NCI-H82 treated with DMSO at 0.1 percent for 48 hours (cell line): ENCODE measurements around the gene HNRNPUL1.
A peak's percentile ranks its signal among the peaks of the same experiment; 100 is the strongest.

Source experiments
- DNase-seq: peaks from one replicate; lab custom pipeline; 2025; ENCODE audit not compliant: unreplicated experiment; lab: John Stamatoyannopoulos, UW

The HNRNPUL1 gene

DNA sequence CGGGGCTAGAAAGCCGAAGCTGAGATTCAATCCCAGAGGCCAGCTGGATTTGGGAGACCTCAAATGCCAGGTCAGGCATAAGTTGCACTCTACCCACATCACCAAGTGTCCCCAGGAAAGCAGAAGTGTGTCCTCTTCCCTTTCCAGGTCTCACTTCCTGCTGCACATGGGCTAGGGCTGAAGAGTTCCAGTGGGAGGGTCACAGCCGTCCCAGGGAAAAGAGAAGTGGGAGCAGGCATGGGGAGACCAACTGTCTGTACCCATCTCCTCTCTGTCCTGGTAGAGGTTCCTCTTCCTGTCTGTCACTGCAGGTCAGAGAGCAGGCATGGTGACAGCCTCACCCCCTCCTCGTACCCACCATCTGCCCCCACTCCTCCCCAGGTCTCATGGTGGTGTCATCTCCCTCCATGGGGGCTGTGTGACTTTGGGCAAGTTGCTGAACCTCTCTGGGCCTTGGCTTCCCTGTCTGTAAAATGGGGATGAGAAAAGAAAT is 30.4 kb upstream of the HNRNPUL1 start:
- DNase-seq, result no peak

DNA sequence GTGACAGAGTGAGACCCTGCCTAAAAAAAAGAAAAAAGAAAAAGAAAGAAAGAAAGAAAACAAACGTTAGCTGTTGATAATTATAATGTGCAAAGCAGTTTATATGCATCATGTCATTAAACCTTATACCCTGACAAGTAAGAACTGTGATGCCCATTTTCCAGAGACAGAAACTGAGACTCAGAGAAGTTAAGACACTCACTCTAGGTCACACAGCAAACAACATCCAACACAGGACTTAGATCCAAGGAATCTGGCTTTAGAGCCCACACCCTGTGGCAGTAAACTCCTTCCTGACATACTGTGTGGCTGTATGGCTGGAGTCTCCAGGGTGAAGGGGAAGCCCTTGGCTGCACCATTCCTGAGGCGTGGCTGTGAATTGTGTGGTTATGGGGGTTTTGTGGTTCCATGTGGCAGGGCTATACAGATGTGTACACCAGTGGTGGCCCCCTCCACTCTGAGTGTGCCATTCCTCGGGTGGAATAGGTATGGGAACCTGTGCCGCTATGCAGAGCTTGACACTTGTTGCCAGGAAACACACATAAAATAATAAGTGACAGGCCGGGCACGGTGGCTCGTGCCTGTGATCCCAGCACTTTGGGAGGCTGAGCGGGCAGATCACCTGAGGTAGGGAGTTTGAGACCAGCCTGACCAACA is 29.5 kb upstream of the HNRNPUL1 start:
- DNase-seq, result no peak

DNA sequence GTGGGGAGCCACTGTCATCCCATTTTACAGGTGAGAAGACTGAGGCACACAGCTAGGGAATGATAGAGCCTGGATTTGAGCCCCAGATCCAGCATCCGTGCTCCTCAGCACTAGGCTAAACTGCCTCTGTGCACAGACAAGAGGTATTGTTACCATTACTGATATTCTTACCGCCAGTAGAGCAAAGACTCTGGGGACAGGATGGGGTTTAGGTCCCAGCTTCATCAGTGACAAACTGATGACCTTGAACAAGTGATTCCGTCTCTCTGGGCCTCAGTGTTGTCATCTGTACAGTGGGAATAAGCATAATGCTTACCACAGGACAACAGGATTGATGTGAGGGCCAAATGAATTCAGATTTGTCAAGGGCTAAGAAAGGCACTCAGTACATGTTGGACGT is 28.7 kb upstream of the HNRNPUL1 start:
- no peak for DNase-seq

DNA sequence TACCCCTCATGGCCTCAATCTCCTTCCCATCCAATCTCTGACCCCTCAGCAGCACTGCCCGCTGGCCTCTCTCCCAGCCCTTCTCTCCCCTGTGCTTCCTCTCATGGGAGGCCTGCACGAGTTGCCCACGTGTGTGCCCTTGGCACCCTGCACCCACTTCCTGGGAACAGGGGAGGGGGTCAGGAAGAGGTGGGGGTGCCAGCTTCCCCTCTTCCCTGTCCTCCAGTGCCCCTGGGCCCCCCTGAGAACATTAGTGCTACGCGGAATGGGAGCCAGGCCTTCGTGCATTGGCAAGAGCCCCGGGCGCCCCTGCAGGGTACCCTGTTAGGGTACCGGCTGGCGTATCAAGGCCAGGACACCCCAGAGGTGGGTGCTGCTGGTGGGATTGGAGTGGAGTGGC is 25.9 kb upstream of the HNRNPUL1 start:
- no peak for DNase-seq

DNA sequence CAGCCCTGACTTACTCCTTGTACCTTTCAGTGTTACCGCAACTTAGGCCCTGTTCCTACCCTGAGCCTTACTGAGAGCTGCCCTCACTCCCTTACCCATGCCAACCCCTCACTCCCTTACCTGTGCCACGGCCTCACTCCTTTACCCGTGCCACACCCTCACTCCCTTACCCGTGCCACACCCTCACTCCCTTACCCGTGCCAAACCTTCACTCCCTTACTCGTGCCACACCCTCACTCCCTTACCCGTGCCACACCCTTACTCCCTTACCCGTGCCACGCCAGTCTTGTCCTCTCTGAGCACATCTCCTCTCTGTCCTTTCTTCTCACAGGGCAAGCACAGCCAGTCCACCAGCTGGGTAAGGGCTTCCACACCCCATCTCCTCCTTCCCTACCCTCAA is 24.8 kb upstream of the HNRNPUL1 start:
- no peak for DNase-seq

DNA sequence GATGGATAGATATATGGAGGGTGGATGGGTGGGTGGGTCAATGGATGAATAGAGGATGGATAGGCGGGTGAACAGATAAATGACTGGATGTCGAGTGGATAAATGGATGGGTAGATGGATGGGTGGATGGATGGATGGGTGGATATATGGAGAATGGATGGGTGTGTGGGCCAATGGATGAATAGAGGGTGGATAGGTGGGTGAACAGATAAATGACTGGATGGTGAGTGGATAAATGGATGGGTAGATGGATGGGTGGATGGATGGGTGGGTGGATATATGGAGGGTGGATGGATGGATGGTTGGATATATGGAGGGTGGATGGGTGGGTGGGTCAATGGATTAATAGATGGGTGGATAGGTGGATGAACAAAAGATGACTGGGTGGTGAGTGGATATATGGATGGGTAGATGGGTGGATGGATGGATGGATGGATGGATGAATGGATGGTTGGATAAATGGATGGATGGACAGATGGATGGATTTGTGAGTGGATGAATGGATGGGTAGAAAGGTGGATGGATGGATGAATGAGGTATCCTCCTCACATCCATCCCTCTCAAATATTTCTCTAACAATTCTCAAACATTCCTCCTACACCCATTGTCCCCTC is 24.1 kb upstream of the HNRNPUL1 start:
- no peak for DNase-seq

DNA sequence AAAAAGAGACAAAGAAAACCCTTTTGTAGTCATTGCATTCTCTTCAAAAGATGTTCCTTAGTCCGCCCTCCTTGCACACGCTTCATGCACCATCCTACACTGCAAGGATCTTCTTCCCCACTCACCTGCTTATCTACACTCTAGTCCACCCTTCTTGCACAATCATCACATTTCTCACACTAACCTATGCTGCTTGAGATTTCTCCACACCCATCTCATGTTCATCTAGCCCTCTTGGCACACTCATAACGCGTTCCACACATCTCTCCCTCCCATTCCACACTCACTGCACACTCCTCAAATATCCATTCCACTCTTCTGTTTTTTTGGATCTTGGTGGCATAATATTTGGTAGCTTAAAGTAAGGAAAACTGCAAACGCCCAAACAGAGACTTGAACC is 22.3 kb upstream of the HNRNPUL1 start:
- DNase-seq, result no peak

DNA sequence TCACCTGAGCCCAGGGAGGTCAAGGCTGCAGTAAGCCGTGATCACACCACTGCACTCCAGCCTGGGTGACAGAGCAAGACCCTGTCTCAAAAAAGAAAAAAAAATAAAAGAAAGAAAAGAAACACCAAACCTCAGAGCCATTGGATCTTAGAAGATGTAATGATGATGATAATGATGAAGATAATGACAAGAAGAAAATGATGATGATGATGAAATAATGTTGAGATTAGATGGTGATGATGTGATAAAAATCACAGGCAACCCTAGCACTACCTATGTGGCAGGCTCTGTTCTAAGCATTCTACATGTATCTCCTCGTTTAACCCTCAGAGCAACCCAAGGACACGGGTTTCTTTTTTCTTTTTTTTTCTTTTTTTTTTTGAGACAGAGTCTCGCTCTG is 20.1 kb upstream of the HNRNPUL1 start:
- DNase-seq, result no peak

DNA sequence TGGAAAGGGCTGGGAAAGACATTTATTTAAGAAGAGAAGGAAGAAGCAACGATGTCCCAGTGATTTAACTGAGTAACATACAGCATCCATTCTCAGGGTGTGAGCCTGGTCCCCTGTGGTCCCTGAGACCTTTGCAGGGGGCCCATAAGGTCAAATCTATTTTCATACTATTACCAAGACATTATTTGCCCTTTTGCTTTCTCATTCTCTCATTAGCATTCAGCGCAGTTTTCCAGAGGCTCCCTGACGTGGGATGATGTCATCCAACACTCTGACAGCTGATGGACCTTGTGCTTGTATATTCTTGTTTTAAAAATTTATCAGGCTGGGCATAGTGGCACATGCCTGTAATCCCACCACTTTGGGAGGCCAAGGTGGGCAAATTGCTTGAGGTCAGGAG is 18.3 kb upstream of the HNRNPUL1 start:
- no peak for DNase-seq

DNA sequence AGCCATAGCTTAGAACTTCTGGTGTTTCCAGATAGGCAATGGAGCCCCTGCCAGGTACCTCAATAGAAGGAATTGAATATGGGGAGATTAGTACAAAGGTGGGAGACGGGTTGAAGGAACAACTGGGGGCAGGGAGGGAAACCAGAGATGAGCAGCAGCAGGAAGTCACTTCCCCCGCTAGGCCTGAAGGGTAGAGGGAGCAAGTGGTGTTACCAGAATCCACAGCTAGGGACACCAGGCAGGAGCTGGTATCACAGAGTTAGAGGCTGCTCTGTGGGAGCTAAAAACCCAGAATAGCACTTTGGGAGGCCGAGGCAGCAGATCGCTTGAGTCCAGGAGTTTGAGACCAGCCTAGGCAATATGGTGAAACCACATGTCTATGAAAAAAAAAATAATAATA is 15.3 kb upstream of the HNRNPUL1 start:
- DNase-seq, result no peak

DNA sequence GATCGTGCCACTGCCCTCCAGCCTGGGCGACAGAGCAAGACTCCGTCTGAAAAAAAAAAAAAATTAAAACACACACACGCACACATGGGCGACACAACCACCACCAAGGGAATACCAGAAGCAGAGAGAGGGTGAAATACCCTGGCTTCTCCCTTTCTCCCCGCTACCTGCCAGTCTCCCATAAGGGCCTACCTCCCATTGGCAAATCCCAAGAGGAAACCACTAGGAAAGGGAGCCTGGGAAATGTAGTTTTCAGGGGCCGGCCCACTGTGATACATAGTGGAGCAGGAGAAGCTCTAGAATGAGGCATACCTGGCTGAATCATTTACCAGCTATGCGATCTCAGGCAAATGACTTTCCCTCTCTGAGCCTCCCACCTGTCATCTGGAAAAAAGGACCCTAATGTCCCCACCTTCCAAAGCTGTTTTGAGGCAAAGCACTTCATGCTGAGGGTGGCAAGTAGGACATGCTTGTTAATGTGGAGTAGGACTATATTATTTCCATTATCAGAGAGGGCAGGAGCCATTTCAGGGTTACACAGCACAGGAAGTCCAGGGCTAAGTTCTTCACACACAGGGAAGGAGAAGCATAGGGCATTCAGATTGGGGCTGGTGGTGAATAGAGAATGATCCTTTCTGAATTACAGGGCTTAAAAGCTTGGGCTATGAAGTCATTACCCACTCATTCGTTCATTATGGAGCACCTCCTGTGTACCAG is 14.3 kb upstream of the HNRNPUL1 start:
- DNase-seq, result no peak

DNA sequence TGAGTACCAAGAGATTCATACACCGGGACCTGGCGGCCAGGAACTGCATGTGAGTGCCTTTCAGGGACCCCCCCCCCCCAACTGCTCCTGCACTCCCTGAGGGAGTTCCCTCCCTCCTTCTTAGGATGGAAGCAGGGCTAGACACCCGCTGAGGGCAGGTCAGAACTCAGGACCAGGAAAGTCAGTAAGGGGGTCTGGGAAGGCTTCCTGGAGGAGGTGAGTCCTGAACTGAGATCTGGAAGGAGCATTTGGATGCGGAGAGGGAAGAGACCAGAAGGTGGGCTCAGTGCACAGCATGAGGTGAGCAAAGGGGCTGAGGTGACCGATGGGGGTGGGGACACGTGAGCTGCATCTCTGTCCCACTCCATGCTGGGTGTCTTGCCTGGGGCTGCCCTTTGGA is 10.5 kb upstream of the HNRNPUL1 start:
- DNase-seq, result no peak

DNA sequence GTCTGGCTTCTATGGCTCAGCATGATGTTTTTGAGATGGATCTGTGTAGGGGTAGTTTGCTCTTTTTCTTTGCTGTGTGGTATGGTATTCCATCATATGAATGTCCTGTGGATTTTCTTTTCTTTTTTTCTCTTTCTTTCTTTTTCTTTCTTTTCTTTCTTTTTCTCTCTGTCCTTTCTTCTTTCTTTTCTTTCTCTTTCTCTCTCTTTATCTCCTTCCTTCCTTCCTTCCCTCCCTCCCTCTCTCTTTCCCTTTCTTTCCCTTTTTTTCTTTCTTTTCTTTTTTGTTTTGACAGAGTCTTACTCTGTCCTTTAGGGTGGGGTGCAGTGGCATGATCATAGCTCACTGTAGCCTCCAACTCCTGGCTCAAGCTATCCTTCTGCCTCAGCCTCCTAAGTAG is 9.0 kb upstream of the HNRNPUL1 start:
- no peak for DNase-seq

DNA sequence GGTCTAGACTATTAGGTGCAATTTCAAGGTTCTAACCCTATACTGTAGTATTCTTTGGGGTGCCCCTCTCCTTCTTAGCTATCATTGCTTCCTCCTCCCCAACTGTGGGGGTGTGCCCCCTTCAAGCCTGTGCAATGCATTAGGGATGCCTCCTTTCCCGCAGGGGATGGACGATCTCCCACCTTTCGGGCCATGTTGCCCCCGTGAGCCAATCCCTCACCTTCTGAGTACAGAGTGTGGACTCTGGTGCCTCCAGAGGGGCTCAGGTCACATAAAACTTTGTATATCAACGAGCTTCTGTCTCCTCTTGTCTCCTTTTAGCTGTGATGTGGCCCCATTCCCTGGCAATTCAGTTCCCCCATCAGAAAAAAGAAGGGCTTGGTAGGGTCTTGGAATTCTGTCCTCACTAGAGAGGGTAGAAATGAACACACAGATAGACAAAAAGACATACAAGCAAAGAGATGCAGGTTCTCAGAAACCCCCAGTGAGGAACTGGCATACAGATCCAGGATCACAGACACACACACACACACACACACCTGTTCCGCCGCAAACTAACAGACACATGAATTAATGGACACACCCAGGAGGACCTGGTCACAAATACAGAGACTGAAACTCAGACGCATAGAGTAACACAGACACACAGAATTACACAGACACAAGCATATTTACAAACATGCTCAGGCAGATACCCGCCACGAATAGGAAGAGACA is 2.5 kb upstream of the HNRNPUL1 start:
- DNase-seq, result no peak

DNA sequence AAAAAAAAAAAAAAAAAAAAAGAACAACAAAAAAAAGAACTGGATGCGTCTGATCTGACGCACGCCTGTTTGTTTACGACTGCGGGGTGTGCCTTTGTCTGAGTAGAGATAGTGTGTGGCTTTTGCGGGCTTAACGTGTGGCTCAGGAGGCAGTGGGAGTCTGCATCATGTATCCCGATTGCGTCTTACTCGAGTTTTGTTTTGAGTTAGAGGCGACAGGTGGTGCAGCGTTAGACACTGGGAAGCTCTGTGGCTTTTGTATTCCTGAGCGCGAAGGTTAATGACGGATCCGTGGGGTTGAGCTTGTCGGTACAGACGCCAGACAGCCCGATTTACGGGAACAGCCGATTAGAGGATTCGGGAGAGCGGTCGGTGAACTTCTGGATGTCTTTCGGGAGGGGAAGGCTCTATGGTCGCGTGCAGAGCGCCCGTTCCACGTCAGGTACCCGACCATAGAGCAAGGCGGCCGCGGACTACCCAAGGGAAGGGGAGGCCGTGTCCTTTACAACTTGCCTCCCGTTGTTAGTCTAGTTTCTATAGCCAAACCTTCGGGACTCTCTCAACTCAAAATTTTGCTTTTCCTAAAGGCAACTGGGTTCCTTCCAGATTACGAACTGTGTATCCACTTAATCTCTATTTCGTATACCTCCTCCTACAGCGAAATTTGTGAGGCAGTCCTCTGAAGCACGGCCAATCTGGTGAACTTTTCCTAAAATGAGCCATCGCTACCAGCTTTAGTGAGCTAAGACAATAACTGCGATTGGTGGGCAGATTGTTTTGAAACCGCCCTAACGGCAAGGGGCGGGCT is 926 bp upstream of the HNRNPUL1 start:
- DNase-seq, result peak; percentile 70

DNA sequence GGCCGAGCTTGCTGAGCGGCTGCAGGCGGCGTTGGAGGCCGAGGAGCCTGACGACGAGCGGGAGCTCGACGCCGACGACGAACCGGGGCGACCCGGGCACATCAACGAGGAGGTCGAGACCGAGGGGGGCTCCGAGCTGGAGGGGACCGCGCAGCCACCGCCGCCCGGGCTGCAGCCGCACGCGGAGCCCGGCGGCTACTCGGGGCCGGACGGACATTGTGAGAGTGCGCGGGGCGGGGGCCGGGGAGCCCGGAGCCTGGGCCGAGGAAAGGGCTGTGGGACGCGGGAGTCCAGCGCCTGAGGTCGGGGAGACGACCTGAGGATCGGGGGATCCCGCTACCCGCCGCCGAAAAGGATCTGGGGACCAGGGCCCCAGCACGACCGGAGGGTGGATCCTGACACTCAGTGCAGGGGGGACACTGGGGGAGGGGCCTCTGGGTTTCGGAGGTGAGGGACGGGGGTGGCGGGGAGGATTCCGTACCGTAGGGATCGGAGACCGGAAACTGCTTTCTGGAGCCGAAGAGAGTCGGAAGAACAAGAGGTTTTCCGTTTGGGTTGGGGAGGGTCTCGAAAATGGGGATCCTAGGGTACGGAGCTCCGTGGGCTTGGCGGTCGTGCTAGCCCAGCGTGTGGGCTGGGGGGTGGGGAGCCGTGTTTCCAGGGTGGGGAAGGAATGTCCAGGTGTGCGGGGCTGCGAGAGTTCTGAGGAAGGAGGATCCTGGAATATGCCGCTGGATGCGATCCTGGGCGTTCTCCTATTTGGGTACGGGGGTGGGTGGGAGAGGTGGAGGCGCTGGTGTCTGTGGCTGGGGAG is 616 bp downstream of the HNRNPUL1 start:
- DNase-seq, result no peak

DNA sequence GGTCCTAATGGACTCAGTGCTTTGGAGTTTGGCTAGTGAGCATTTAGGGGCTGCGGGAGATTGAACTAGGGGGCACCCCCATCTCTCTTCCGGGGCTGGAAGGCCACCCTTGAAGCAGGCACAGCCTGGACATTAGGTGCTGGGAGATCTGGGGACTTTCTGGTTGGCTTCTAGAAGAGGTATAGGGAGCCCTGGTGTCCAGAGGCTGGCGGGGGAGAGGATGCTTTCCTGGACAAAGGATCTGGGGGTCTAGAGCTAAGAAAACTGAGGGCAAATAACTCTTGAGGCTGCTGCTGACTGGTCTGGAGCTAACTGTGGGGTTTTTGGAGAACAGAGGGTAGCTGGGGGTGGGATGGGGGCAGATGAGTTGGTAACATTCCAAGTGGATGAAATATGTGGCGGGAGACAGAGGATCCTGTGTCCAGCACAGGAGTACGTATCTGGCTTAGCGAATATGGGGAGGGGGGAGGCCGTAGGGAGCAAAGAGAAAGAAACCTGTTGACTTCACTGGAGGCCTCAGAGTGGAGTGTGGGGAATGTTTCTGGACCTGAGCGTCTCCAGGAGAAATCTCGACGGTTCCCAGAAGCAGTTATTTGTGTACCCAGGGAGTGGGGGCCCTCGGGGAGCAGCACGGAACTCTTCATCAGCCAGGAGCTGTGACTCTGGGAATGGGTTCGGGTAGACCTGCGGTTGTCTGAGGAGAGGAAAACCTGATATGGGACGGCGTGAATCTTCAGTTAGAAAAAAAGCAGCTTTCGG is 1.4 kb downstream of the HNRNPUL1 start:
- no peak for DNase-seq

DNA sequence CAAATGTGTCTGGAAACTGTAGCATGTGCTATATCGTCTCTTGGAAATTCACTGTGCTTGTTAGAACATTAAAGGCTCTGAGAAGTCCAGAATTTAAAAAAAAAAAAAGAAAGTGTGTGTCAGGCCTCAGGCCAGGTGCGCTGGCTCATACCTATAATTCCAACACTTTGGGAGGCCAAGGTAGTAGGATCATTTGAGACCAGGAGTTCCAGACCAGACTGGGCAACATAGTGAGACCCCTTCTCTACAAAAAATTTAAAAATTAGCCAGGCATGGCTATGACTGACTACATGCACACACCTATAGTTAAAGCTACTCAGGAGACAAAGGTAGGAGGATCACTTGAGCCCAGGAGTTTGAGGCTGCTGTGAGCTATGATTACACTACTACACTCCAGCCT is 4.9 kb downstream of the HNRNPUL1 start:
- DNase-seq, result no peak

DNA sequence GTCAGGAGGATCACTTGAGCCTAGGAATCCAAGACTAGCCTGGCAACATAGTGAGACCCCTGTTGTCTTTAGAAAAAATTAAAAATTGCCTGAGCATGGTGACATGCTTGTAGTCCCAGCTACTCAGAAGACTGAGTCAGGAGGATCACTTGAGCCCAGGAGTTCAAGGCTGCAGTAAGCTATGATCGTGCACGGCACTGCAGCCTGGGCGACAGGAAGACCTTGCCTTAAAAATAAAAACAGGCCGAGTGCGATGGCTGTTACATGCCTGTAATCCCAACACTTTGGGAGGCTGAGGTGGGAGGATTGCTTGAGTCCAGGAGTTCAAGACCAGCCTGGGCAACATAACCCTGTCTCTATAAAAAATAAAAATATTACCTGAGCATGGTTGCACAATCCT is 5.4 kb downstream of the HNRNPUL1 start:
- DNase-seq, result no peak
